ENCODE measurements around the gene CD1D.
A peak's percentile ranks its signal among the peaks of the same experiment; 100 is the strongest.

The CD1D gene
- 0 to 0.06 (median 0) reads per million in 9 experiments for total RNA-seq

- ATAC-seq (replicated peaks) = no peak
- H3K9me3 Mint-ChIP-seq = no peaks in the 10 kb centered on the region
- DNase-seq = no peak
- H3K4me1 Mint-ChIP-seq (ENCODE audit: low read depth in 2 of 2) = peaks cover 9 to 10% of the 10 kb centered on the region in 2 donors
- no peak within 1 kb of the TSS for H3K27ac Mint-ChIP-seq
- peaks cover 77 to 84% of the 10 kb centered on the region in 2 donors for H3K27me3 Mint-ChIP-seq
- no peaks in the 10 kb centered on the region for H3K36me3 Mint-ChIP-seq (ENCODE audit: insufficient read depth)
- peak within 1 kb of the TSS; percentile 70 to 79 for H3K4me3 Mint-ChIP-seq
These were observed at the start of gene CD1D for GRCh38 chr1:158180741-158181576. TSS of gene CD1D (plus strand) at chr1:158180895. CDS start at chr1:158181102, 207 bp downstream.

GRCh38 chr1:158131217-158131616 lies 49.5 kb upstream of the CD1D start:
- peaks cover 5 to 35% of the 10 kb centered on the region in 2 donors for H3K27me3 Mint-ChIP-seq

GRCh38 chr1:158140764-158141192 lies 39.9 kb upstream of the CD1D start:
- Mint-ChIP-seq H3K9me3 (no peaks in the 10 kb centered on the region), H3K4me1 (ENCODE audit: low read depth in 2 of 2) (no peaks in the 10 kb centered on the region), H3K27ac (no peak overlapping the region), H3K4me3 (no peak overlapping the region), H3K36me3 (ENCODE audit: insufficient read depth) (no peaks in the 10 kb centered on the region), H3K27me3 (peaks cover 6 to 15% of the 10 kb centered on the region in 2 donors)
- ATAC-seq (replicated peaks) = no peak
- no peak for DNase-seq

More at GRCh38 chr1:158131217-158131616, 49.5 kb upstream of the CD1D start:
- no peak overlapping the region for H3K27ac Mint-ChIP-seq
- H3K4me1 Mint-ChIP-seq (ENCODE audit: low read depth in 2 of 2) = no peaks in the 10 kb centered on the region
- H3K36me3 Mint-ChIP-seq (ENCODE audit: insufficient read depth) = no peaks in the 10 kb centered on the region
- no peak overlapping the region for H3K4me3 Mint-ChIP-seq
- DNase-seq = no peak
- H3K9me3 Mint-ChIP-seq = no peaks in the 10 kb centered on the region
- no peak for ATAC-seq (replicated peaks)

GRCh38 chr1:158145173-158145719 lies 35.4 kb upstream of the CD1D start:
- ATAC-seq (replicated peaks) (no peak), DNase-seq (no peak)
- Mint-ChIP-seq H3K4me1 (ENCODE audit: low read depth in 2 of 2) (peaks cover 13 to 18% of the 10 kb centered on the region in 2 donors), H3K27ac (no peak overlapping the region), H3K36me3 (ENCODE audit: insufficient read depth) (peaks cover 7% of the 10 kb centered on the region), H3K27me3 (peaks cover 0 to 6% of the 10 kb centered on the region in 2 donors), H3K4me3 (no peak overlapping the region), H3K9me3 (no peaks in the 10 kb centered on the region)

GRCh38 chr1:158146165-158146564 lies 34.5 kb upstream of the CD1D start:
- Mint-ChIP-seq H3K9me3 (no peaks in the 10 kb centered on the region), H3K4me1 (ENCODE audit: low read depth in 2 of 2) (peaks cover 17 to 26% of the 10 kb centered on the region in 2 donors), H3K4me3 (no peak overlapping the region), H3K27me3 (no peaks in the 10 kb centered on the region), H3K36me3 (ENCODE audit: insufficient read depth) (peaks cover 7% of the 10 kb centered on the region), H3K27ac (no peak overlapping the region)
- DNase-seq (no peak), ATAC-seq (replicated peaks) (no peak)

GRCh38 chr1:158146739-158147138 lies 34.0 kb upstream of the CD1D start:
- no peak for ATAC-seq (replicated peaks)
- peaks cover 7% of the 10 kb centered on the region for H3K36me3 Mint-ChIP-seq (ENCODE audit: insufficient read depth)
- peaks cover 17 to 26% of the 10 kb centered on the region in 2 donors for H3K4me1 Mint-ChIP-seq (ENCODE audit: low read depth in 2 of 2)
- H3K27ac Mint-ChIP-seq = no peak overlapping the region
- no peak overlapping the region for H3K4me3 Mint-ChIP-seq
- no peaks in the 10 kb centered on the region for H3K9me3 Mint-ChIP-seq
- no peaks in the 10 kb centered on the region for H3K27me3 Mint-ChIP-seq
- no peak for DNase-seq

GRCh38 chr1:158147401-158147800 lies 33.3 kb upstream of the CD1D start:
- Mint-ChIP-seq H3K27me3 (no peaks in the 10 kb centered on the region), H3K27ac (peak overlapping the region in 1 of 2 donors; percentile 7), H3K9me3 (no peaks in the 10 kb centered on the region), H3K4me1 (ENCODE audit: low read depth in 2 of 2) (peaks cover 17 to 26% of the 10 kb centered on the region in 2 donors), H3K36me3 (ENCODE audit: insufficient read depth) (peaks cover 7% of the 10 kb centered on the region), H3K4me3 (no peak overlapping the region)
- no peak for DNase-seq
- ATAC-seq (replicated peaks) = no peak

GRCh38 chr1:158147869-158148268 lies 32.8 kb upstream of the CD1D start:
- no peak overlapping the region for H3K4me3 Mint-ChIP-seq
- H3K36me3 Mint-ChIP-seq (ENCODE audit: insufficient read depth) = peaks cover 7% of the 10 kb centered on the region
- DNase-seq (no peak), ATAC-seq (replicated peaks) (no peak)
- H3K27me3 Mint-ChIP-seq = no peaks in the 10 kb centered on the region
- H3K27ac Mint-ChIP-seq = peak overlapping the region in 1 of 2 donors; percentile 8
- no peaks in the 10 kb centered on the region for H3K9me3 Mint-ChIP-seq
- peaks cover 17 to 26% of the 10 kb centered on the region in 2 donors for H3K4me1 Mint-ChIP-seq (ENCODE audit: low read depth in 2 of 2)

- Mint-ChIP-seq H3K4me1 (ENCODE audit: low read depth in 2 of 2) (peaks cover 17 to 26% of the 10 kb centered on the region in 2 donors), H3K27ac (peak overlapping the region; percentile 8 to 85), H3K4me3 (peak overlapping the region; percentile 89 to 91), H3K27me3 (peaks cover 0 to 2% of the 10 kb centered on the region in 2 donors), H3K9me3 (no peaks in the 10 kb centered on the region), H3K36me3 (ENCODE audit: insufficient read depth) (peaks cover 7% of the 10 kb centered on the region)
- ATAC-seq (replicated peaks) (no peak), DNase-seq (no peak)
These were observed 32.2 kb upstream of the CD1D start for GRCh38 chr1:158148468-158148867.

GRCh38 chr1:158149175-158149574 lies 31.5 kb upstream of the CD1D start:
- H3K27ac Mint-ChIP-seq = peak overlapping the region; percentile 85 to 92
- peak; percentile 14 for ATAC-seq (replicated peaks)

GRCh38 chr1:158149577-158150269 lies 31.0 kb upstream of the CD1D start:
- DNase-seq (peak; percentile 42 to 53 (median 51)), ATAC-seq (replicated peaks) (peak; percentile 80)
- Mint-ChIP-seq H3K9me3 (no peaks in the 10 kb centered on the region), H3K4me3 (peak overlapping the region; percentile 89 to 91), H3K36me3 (ENCODE audit: insufficient read depth) (peaks cover 7% of the 10 kb centered on the region), H3K27me3 (peaks cover 12 to 14% of the 10 kb centered on the region in 2 donors), H3K27ac (peak overlapping the region; percentile 85 to 92), H3K4me1 (ENCODE audit: low read depth in 2 of 2) (peaks cover 17 to 26% of the 10 kb centered on the region in 2 donors)

More at GRCh38 chr1:158149175-158149574, 31.5 kb upstream of the CD1D start:
- H3K36me3 Mint-ChIP-seq (ENCODE audit: insufficient read depth) = peaks cover 7% of the 10 kb centered on the region
- peaks cover 17 to 26% of the 10 kb centered on the region in 2 donors for H3K4me1 Mint-ChIP-seq (ENCODE audit: low read depth in 2 of 2)
- peak in 1 of 3 experiments; percentile 4 for DNase-seq
- peak overlapping the region; percentile 89 to 91 for H3K4me3 Mint-ChIP-seq
- peaks cover 7 to 9% of the 10 kb centered on the region in 2 donors for H3K27me3 Mint-ChIP-seq
- H3K9me3 Mint-ChIP-seq = no peaks in the 10 kb centered on the region

GRCh38 chr1:158150523-158150922 lies 30.2 kb upstream of the CD1D start:
- Mint-ChIP-seq H3K27me3 (peaks cover 19 to 20% of the 10 kb centered on the region in 2 donors), H3K27ac (peak overlapping the region; percentile 85 to 92), H3K4me1 (ENCODE audit: low read depth in 2 of 2) (peaks cover 17 to 26% of the 10 kb centered on the region in 2 donors), H3K36me3 (ENCODE audit: insufficient read depth) (peaks cover 7% of the 10 kb centered on the region), H3K9me3 (no peaks in the 10 kb centered on the region), H3K4me3 (peak overlapping the region; percentile 89 to 91)
- no peak for ATAC-seq (replicated peaks)
- no peak for DNase-seq

- ATAC-seq (replicated peaks) (no peak), DNase-seq (no peak)
- Mint-ChIP-seq H3K27me3 (peaks cover 35 to 40% of the 10 kb centered on the region in 2 donors), H3K9me3 (no peaks in the 10 kb centered on the region), H3K4me3 (no peak overlapping the region), H3K27ac (no peak overlapping the region), H3K4me1 (ENCODE audit: low read depth in 2 of 2) (peaks cover 16 to 26% of the 10 kb centered on the region in 2 donors), H3K36me3 (ENCODE audit: insufficient read depth) (peaks cover 7% of the 10 kb centered on the region)
These were observed 27.5 kb upstream of the CD1D start for GRCh38 chr1:158153179-158153578.

Measured in effector memory CD8-positive, alpha-beta T cell (primary cell).